Activated CD4-positive, CD25-positive, alpha-beta regulatory T cell treated with anti-CD3 and anti-CD28 coated beads, Interleukin-2, amount 50 U/mL, for 16 hours (primary cell): ENCODE data around the gene COX7A2L.
"Not testable (repeated sequence)": the region's sequence is repeated elsewhere in the genome, so short reads cannot be mapped to it uniquely, and the experiment has no call there.

Experiments used
- DNase-seq: peaks from one replicate; pipeline ENCODE4 v3.0.0-alpha.2; 2020; ENCODE audit warnings: low read depth, low spot score

The COX7A2L gene

GRCh38 chr2:42339191-42339912 is 21.7 kb downstream of the COX7A2L start:
- DNase-seq, result no peak

GRCh38 chr2:42338567-42339190 is 22.3 kb downstream of the COX7A2L start:
- DNase-seq, result no peak

GRCh38 chr2:42337846-42338566 is 23.0 kb downstream of the COX7A2L start:
- DNase-seq, result no peak

GRCh38 chr2:42337356-42337820 is 23.6 kb downstream of the COX7A2L start:
- no peak for DNase-seq

- DNase-seq, result no peak
Observed at GRCh38 chr2:42336361-42336965, 24.6 kb downstream of the COX7A2L start.

GRCh38 chr2:42335514-42336104 is 25.4 kb downstream of the COX7A2L start:
- DNase-seq, result no peak

- DNase-seq, result not testable (repeated sequence)
Observed at GRCh38 chr2:42334865-42335264, 26.2 kb downstream of the COX7A2L start.

GRCh38 chr2:42334220-42334619 is 26.8 kb downstream of the COX7A2L start:
- no peak for DNase-seq

- no peak for DNase-seq
Observed at GRCh38 chr2:42333579-42333978, 27.4 kb downstream of the COX7A2L start.

GRCh38 chr2:42332575-42332974 is 28.4 kb downstream of the COX7A2L start:
- DNase-seq, result no peak

GRCh38 chr2:42331569-42332284 is 29.3 kb downstream of the COX7A2L start:
- DNase-seq, result no peak

GRCh38 chr2:42329736-42330135 is 31.3 kb downstream of the COX7A2L start:
- no peak for DNase-seq

GRCh38 chr2:42328923-42329322 is 32.1 kb downstream of the COX7A2L start:
- no peak for DNase-seq

- no peak for DNase-seq
Observed at GRCh38 chr2:42328148-42328833, 32.7 kb downstream of the COX7A2L start.

- no peak for DNase-seq
Observed at GRCh38 chr2:42327125-42327524, 33.9 kb downstream of the COX7A2L start.

GRCh38 chr2:42325609-42326008 is 35.4 kb downstream of the COX7A2L start:
- DNase-seq, result no peak

GRCh38 chr2:42324949-42325348 is 36.1 kb downstream of the COX7A2L start:
- DNase-seq, result no peak

GRCh38 chr2:42324244-42324643 is 36.8 kb downstream of the COX7A2L start:
- no peak for DNase-seq

GRCh38 chr2:42321452-42322064 is 39.5 kb downstream of the COX7A2L start:
- DNase-seq, result no peak

GRCh38 chr2:42319265-42319664 is 41.8 kb downstream of the COX7A2L start:
- DNase-seq, result no peak
